SK-N-SH (cell line): Measurements from ENCODE around the gene AHCYL2.

Experiments used
- FOXM1 ChIP-seq: IDR thresholded peaks from 2 replicates; pipeline ENCODE4 v1.4.0; 2012; ENCODE audit warnings: low read depth, mild to moderate bottlenecking
- JUND ChIP-seq: IDR thresholded peaks from 2 replicates; pipeline ENCODE4 v1.4.0; 2012
- PBX3 ChIP-seq: IDR thresholded peaks from 2 replicates; pipeline ENCODE4; 2012
- POLR2AphosphoS5 ChIP-seq: IDR thresholded peaks from 2 replicates; pipeline ENCODE4 v1.6.1; 2012; ENCODE audit warnings: low read depth, low read length
- REST ChIP-seq: IDR thresholded peaks from 2 replicates; pipeline ENCODE4 v1.6.1; 2012; ENCODE audit warnings: mild to moderate bottlenecking, low read depth, low read length, moderate library complexity
- ZBTB33 ChIP-seq: IDR thresholded peaks from 2 replicates; pipeline ENCODE4 v1.4.0; 2012; ENCODE audit warnings: low read depth, borderline replicate concordance
- TF ChIP-seq, protein P1 (sequence below): IDR thresholded peaks from 2 replicates; pipeline ENCODE4 v1.4.0; 2012; ENCODE audit warnings: low read depth
- TF ChIP-seq, protein P2 (sequence below): fragments of 200-600 bp; sonication (generic); IDR thresholded peaks from 2 replicates; pipeline ENCODE4 v1.6.1; 2017; ENCODE audit warnings: antibody characterized with exemption, mild to moderate bottlenecking, moderate library complexity
- TF ChIP-seq, protein P3 (sequence below): IDR thresholded peaks from 2 replicates; pipeline ENCODE4 v1.4.0; 2012; ENCODE audit warnings: low read depth, borderline replicate concordance

DNA sequence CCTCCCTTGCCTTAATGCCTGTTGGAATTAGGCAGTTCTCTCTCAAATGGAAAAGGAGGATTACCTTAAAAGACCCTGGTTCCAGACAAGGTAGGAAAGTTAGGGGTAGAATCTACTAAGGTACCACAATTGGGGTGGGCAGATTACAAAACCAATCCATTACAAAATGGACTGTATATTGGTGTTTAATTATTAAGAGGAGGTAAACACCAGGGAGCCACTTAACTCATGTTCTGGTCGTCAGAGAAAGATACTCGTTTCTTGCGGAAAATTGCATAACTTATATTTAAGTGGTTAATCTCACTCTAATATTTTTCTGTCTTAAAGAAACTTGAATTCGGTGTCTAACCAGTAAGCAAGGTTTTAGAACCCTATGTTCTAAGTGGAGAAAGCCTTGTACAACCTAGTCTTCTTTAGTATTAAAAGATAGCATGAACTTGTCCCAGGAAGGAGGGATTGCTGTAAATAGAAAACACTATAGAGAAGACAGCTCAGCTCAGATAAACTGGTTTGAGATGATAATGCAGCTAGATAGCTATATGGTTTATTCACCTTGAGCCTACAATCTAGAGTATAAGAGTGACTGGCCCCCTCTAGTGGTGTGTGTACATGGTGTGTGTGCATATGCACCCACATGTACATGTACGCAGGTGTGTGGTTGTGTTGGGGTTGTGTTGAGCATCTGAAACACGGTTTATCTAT, 151.4 kb downstream of the AHCYL2 start:
- TF ChIP-seq, protein P1, sequence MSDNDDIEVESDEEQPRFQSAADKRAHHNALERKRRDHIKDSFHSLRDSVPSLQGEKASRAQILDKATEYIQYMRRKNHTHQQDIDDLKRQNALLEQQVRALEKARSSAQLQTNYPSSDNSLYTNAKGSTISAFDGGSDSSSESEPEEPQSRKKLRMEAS: no peak
- TF ChIP-seq REST: no peak
- TF ChIP-seq, protein P2, sequence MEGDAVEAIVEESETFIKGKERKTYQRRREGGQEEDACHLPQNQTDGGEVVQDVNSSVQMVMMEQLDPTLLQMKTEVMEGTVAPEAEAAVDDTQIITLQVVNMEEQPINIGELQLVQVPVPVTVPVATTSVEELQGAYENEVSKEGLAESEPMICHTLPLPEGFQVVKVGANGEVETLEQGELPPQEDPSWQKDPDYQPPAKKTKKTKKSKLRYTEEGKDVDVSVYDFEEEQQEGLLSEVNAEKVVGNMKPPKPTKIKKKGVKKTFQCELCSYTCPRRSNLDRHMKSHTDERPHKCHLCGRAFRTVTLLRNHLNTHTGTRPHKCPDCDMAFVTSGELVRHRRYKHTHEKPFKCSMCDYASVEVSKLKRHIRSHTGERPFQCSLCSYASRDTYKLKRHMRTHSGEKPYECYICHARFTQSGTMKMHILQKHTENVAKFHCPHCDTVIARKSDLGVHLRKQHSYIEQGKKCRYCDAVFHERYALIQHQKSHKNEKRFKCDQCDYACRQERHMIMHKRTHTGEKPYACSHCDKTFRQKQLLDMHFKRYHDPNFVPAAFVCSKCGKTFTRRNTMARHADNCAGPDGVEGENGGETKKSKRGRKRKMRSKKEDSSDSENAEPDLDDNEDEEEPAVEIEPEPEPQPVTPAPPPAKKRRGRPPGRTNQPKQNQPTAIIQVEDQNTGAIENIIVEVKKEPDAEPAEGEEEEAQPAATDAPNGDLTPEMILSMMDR: peak; percentile 74
- TF ChIP-seq POLR2AphosphoS5: no peak
- TF ChIP-seq ZBTB33: no peak
- TF ChIP-seq JUND: no peak
- TF ChIP-seq PBX3: no peak
- TF ChIP-seq FOXM1: no peak
- TF ChIP-seq, protein P3, sequence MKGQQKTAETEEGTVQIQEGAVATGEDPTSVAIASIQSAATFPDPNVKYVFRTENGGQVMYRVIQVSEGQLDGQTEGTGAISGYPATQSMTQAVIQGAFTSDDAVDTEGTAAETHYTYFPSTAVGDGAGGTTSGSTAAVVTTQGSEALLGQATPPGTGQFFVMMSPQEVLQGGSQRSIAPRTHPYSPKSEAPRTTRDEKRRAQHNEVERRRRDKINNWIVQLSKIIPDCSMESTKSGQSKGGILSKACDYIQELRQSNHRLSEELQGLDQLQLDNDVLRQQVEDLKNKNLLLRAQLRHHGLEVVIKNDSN: no peak
